Measurements from ENCODE around the gene LRFN4.

Gene LRFN4

GRCh38 chr11:66879999-66880398 lies 23.1 kb downstream of the LRFN4 start:
- Histone ChIP-seq H3K27ac (ENCODE audit: low read depth, low read length) (no peak overlapping the region), H3K4me3 (ENCODE audit: insufficient read depth, low read length, poor library complexity, severe bottlenecking) (no peak overlapping the region), H3K9me2 (replicated peaks; ENCODE audit: insufficient read depth, low read length) (no peaks in the 10 kb centered on the region), H3F3A (ENCODE audit: insufficient read depth) (no peaks in the 10 kb centered on the region), H2AFZ (ENCODE audit: low read depth, low read length, severe bottlenecking) (no peak overlapping the region), H3K36me3 (ENCODE audit: low read length) (no peaks in the 10 kb centered on the region), H3K4me2 (ENCODE audit: low read depth, low read length, poor library complexity, severe bottlenecking) (no peak overlapping the region), H3K9me3 (ENCODE audit: insufficient read depth, low read length) (no peaks in the 10 kb centered on the region), H3K79me2 (ENCODE audit: insufficient read depth, low read length) (no peaks in the 10 kb centered on the region), H3K9ac (ENCODE audit: low read length) (no peak overlapping the region), H4K20me1 (ENCODE audit: low read depth, low read length) (no peaks in the 10 kb centered on the region), H3K27me3 (ENCODE audit: low read length) (no peaks in the 10 kb centered on the region)
- no peak for TF ChIP-seq EZH2phosphoT487 (conservative IDR thresholded peaks at IDR 0.05; ENCODE audit: low read length)
- TF ChIP-seq, protein P1, sequence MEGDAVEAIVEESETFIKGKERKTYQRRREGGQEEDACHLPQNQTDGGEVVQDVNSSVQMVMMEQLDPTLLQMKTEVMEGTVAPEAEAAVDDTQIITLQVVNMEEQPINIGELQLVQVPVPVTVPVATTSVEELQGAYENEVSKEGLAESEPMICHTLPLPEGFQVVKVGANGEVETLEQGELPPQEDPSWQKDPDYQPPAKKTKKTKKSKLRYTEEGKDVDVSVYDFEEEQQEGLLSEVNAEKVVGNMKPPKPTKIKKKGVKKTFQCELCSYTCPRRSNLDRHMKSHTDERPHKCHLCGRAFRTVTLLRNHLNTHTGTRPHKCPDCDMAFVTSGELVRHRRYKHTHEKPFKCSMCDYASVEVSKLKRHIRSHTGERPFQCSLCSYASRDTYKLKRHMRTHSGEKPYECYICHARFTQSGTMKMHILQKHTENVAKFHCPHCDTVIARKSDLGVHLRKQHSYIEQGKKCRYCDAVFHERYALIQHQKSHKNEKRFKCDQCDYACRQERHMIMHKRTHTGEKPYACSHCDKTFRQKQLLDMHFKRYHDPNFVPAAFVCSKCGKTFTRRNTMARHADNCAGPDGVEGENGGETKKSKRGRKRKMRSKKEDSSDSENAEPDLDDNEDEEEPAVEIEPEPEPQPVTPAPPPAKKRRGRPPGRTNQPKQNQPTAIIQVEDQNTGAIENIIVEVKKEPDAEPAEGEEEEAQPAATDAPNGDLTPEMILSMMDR (IDR thresholded peaks at IDR 0.05; ENCODE audit: insufficient read depth, low read length, poor library complexity, severe bottlenecking) = no peak

DNA sequence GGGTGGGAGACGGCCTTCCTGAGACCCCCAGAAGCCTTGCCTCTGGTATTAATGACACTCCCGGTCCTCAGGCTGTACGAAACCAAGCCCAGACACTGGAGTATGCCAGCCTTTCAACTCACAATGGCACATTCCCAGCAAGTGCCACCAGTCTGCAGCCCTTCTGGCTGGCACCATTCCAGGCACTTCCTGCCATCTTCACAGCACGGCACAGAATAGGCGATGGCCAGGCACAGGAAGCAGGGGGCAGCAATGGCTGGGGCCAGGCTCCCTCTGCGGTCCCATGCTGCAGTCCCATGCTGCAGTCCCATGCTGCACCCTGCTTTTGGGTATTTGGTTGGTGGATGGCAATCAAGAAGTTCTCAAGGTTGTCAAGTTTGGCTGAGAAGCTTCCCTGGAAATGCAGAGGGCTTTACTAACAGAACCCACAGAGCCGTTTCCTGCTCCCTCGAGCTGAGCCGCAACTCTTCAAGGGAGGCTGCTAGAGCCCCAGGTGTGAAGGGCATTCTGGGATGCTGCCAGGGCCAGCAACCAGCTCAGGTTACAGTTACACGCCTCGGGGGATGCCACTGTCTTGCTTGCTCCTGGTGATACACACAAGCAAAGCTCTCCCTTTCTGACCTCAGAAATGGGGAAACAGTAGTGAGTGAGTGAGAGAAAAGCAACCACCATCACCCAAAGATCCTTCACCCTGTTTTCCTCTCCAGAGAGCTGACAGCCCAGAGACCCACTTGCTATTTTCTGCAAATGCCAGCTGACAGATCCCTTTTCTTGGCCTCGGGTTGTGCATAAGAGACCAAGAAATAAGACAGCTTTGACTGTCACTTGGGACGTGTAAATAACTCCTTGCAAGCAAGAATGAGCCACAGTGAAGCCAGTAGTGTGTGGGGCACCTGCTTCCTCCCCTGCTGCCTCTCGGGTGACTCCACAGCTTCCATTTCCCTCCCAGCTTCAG lies 23.9 kb downstream of the LRFN4 start:
- TF ChIP-seq, protein P1 (IDR thresholded peaks at IDR 0.05; ENCODE audit: insufficient read depth, low read length, poor library complexity, severe bottlenecking) = no peak
- no peak for TF ChIP-seq EZH2phosphoT487 (conservative IDR thresholded peaks at IDR 0.05; ENCODE audit: low read length)
- no peak overlapping the region for H3K27ac ChIP-seq (ENCODE audit: low read depth, low read length)
- no peak overlapping the region for H2AFZ ChIP-seq (ENCODE audit: low read depth, low read length, severe bottlenecking)

GRCh38 chr11:66881451-66881835 lies 24.6 kb downstream of the LRFN4 start:
- Histone ChIP-seq H3K27ac (ENCODE audit: low read depth, low read length) (no peak overlapping the region), H3K9me3 (ENCODE audit: insufficient read depth, low read length) (no peaks in the 10 kb centered on the region), H3K9me2 (replicated peaks; ENCODE audit: insufficient read depth, low read length) (no peaks in the 10 kb centered on the region), H3K79me2 (ENCODE audit: insufficient read depth, low read length) (no peaks in the 10 kb centered on the region), H3K4me2 (ENCODE audit: low read depth, low read length, poor library complexity, severe bottlenecking) (no peak overlapping the region), H3K4me3 (ENCODE audit: insufficient read depth, low read length, poor library complexity, severe bottlenecking) (no peak overlapping the region), H3F3A (ENCODE audit: insufficient read depth) (no peaks in the 10 kb centered on the region), H3K27me3 (ENCODE audit: low read length) (no peaks in the 10 kb centered on the region), H3K9ac (ENCODE audit: low read length) (no peak overlapping the region), H4K20me1 (ENCODE audit: low read depth, low read length) (no peaks in the 10 kb centered on the region), H3K36me3 (ENCODE audit: low read length) (no peaks in the 10 kb centered on the region), H2AFZ (ENCODE audit: low read depth, low read length, severe bottlenecking) (no peak overlapping the region)
- TF ChIP-seq, protein P1 (IDR thresholded peaks at IDR 0.05; ENCODE audit: insufficient read depth, low read length, poor library complexity, severe bottlenecking) = no peak
- no peak for TF ChIP-seq EZH2phosphoT487 (conservative IDR thresholded peaks at IDR 0.05; ENCODE audit: low read length)

More for the DNA sequence above, 23.9 kb downstream of the LRFN4 start:
- Histone ChIP-seq H3K36me3 (ENCODE audit: low read length) (no peaks in the 10 kb centered on the region), H3K9me2 (replicated peaks; ENCODE audit: insufficient read depth, low read length) (no peaks in the 10 kb centered on the region), H4K20me1 (ENCODE audit: low read depth, low read length) (no peaks in the 10 kb centered on the region), H3K4me2 (ENCODE audit: low read depth, low read length, poor library complexity, severe bottlenecking) (no peak overlapping the region), H3K9ac (ENCODE audit: low read length) (no peak overlapping the region), H3K4me3 (ENCODE audit: insufficient read depth, low read length, poor library complexity, severe bottlenecking) (no peak overlapping the region), H3K27me3 (ENCODE audit: low read length) (no peaks in the 10 kb centered on the region), H3K79me2 (ENCODE audit: insufficient read depth, low read length) (no peaks in the 10 kb centered on the region), H3F3A (ENCODE audit: insufficient read depth) (no peaks in the 10 kb centered on the region), H3K9me3 (ENCODE audit: insufficient read depth, low read length) (no peaks in the 10 kb centered on the region)
